KBM-7 (cell line): ENCODE measurements around the gene CEP350.

ENCODE experiments used
- DNase-seq: peaks from one replicate; pipeline ENCODE4 v3.0.0-alpha.2; 2015
- in situ Hi-C: fragments of 300-500 bp; cut with MboI; formaldehyde crosslinking; loops from 2 replicates; pipeline ENCODE4 v1.14.3; 2020; ENCODE audit warnings: low sequenced_read_pairs, low pct_unique_long_range_greater_than_20kb, mixed read lengths

The CEP350 gene, protein sequence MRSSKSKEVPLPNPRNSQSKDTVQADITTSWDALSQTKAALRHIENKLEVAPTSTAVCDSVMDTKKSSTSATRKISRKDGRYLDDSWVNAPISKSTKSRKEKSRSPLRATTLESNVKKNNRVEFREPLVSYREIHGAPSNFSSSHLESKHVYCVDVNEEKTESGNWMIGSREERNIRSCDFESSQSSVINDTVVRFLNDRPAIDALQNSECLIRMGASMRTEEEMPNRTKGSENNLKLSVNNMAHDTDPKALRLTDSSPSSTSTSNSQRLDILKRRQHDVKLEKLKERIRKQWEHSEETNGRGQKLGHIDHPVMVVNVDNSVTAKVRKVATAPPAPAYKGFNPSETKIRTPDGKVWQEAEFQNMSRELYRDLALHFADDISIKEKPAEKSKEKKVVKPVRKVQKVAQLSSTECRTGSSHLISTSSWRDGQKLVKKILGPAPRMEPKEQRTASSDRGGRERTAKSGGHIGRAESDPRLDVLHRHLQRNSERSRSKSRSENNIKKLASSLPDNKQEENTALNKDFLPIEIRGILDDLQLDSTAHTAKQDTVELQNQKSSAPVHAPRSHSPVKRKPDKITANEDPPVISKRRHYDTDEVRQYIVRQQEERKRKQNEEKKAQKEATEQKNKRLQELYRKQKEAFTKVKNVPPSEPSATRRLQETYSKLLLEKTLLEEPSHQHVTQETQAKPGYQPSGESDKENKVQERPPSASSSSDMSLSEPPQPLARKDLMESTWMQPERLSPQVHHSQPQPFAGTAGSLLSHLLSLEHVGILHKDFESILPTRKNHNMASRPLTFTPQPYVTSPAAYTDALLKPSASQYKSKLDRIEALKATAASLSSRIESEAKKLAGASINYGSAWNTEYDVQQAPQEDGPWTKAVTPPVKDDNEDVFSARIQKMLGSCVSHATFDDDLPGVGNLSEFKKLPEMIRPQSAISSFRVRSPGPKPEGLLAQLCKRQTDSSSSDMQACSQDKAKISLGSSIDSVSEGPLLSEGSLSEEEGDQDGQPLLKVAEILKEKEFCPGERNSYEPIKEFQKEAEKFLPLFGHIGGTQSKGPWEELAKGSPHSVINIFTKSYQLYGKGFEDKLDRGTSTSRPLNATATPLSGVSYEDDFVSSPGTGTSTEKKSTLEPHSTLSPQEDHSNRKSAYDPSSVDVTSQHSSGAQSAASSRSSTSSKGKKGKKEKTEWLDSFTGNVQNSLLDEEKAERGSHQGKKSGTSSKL (N-terminal part only)

DNA sequence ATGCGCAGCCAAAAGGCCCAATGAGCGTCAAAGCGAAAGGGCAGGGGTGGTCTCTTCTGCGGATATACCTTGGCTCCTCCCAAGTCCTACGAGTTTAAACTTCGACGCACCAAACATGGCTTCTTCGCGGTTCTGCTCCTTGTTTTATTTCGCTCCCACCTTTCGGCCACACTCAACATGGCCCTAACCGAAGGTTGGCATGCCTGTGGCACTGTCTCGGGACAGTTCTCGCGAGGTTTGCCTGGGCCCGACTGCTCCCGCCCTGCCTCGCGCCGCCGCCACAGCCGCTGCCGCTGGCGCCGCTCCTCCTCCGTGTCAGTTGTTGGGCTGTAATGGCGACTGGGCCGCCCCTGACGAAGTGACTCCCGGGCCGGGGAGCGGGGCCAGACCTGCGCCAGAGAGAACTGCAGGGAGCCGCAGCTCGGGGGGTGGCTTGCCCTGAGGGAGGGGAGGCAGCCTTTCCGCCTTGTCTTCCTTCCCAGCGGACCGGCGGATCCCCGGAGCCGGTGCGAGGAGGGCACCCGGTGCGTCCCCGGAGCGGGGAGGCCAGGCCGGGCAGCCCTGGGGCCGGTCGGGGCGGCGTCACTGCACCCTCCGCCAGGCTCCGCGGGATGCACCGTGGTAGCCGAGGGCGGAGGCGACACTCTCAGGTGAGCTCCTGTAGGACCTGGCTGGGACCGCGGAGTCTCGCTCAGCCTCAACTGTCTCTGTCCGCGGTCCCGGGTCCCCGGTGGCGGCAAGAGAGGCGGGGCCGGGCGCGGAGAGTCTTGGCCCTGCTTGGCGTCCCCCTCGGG is at the start of gene CEP350:
CEP350 (plus strand) TSS at position 318 of the 794 bp plus-strand sequence. CDS start 31,372 bp downstream, outside the sequence.
- DNase-seq: peak; percentile 99
- in situ Hi-C loops: no loop called here

DNA sequence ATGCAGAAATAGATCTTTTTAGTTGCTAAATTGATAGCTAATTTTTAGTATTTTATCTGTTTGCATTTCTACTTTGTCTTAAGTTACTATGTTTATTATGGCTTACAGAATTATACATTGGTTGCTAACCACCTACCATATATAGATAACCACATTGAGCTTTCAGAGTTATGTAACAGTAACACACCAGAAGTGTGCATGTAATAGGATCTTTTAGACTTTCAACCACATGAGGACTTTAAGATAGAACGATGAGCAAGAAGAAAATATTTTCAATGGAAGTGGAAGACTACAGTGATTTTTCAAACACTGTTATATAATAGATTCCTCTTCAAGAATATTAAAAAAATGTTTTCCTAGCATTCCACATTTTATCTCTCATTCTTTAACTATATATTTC is 43.7 kb upstream of the CEP350 start:
- no peak for DNase-seq
- in situ Hi-C loops: no loop called here

DNA sequence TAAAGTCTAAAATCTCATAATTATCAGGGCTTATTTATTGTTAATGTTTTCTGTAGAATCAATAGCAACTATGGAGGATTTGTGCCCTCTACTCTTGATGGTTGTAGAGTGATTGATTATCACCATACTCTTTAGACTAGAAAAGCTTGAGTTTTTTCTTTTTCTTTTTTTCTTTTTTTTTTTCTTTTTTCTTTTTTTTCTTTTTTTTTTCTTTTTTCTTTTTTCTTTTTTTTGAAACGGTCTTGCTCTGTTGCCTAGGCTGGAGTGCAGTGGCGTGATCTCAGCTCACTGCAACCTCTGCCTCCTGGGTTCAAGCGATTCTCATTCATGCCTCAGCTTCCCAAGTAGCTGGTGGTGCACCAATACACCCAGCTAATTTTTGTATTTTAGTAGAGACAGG is 42.8 kb upstream of the CEP350 start:
- in situ Hi-C loops: no loop called here
- DNase-seq: no peak

DNA sequence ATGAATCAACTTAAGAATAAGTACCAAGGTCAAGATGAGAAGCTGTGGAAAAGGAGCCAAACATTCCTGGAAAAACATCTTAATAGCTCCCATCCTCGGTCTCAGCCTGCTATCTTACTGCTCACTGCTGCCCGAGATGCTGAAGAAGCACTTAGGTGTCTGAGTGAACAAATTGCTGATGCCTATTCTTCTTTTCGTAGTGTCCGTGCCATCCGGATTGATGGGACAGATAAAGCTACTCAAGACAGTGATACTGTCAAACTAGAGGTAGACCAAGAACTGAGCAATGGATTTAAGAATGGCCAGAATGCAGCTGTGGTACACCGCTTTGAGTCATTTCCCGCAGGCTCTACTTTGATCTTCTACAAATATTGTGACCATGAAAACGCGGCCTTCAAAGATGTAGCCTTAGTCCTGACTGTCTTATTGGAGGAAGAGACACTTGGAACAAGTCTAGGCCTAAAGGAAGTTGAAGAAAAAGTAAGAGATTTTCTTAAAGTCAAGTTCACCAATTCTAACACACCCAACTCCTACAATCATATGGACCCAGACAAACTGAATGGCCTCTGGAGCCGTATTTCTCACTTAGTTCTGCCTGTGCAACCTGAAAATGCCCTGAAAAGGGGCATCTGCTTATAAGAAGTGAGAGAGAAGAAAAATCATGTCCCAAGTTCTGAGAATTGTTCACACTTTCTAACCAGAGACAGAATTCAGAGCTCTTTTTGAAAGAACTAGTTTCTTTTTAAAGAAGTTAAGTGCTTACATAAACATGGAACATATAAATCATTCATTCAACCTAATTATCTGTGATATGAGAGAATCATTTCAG is 36.8 kb upstream of the CEP350 start:
- no peak for DNase-seq
- in situ Hi-C loops: no loop called here

DNA sequence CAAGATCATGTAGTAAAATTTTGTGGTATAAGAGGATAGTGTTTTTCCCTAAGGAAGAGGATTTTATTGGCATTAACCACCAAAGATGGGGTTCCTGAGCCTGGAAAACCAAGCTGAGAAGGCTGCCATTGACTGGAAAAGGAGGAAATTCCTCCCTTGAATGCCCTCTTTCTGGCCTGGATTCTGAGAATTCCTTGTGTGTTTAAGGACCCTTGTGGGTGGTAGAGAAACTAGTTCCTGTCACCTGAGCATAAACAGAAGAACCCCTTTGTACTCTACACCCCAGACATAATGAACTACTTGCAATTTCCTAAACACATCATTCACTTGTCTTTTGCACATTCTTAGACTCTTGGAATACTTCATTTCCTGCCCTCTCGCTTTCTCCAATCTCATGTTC is 33.1 kb upstream of the CEP350 start:
- in situ Hi-C loops: no loop called here
- no peak for DNase-seq

DNA sequence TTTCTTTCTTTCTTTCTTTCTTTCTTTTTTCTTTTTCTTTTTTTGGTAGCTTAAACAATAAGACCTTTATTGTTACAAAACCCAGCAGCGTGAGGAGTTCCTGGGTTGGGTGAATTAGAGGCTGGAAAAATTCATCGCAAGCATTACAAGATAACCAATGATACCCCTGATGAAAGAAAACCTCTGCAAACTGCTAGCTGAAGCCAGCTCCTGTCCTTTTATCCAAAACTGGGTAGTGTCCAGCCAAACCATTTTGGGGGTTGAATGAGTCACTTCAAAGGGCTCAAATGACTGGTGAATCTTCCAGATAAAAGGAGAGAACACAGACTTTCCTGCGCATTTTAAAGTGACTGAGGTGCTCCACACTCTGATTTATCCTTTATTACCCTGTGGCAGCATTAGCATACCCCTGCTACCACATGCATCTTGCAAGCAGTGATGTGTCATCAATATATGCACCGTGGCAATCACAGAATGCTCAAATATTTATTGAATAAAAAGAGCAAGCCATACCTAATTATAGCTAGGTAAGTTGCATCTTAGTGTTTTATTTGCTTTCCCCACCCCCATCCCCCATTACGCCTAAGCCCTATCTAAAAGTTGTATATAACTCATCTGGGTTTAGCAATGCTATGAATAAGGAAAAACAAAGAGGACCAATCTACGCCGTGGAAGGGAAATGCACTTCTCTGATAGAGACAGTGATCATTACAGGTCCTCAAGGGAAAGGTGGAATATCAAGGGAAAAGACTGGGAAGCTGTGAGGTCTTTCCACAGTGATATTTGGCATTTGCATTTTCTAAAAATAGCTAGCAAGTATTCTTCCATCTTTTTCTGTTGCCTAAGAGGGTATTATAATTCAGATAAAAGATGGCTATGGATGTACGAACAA is 32.4 kb upstream of the CEP350 start:
- in situ Hi-C loops: no loop called here
- no peak for DNase-seq

DNA sequence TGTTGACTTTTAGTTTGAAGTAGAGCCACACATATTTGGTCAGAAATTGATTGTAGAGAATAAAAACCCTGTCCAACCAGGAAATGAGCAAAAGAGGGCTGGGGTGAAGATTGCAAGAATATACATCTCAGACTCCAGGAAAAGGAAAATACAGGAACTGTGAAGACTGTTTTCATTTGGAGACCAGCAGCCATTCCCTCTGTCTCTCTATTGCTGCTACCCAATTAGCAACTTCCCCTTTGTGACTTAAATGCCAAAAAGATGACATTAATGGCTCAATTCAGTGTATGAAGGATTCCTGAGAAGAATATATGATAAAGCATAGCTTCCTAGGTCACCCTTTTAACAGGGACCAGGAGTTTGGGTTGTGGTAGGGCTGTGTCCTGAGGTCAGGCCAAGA is 31.6 kb upstream of the CEP350 start:
- in situ Hi-C loops: no loop called here
- DNase-seq: peak; percentile 56

DNA sequence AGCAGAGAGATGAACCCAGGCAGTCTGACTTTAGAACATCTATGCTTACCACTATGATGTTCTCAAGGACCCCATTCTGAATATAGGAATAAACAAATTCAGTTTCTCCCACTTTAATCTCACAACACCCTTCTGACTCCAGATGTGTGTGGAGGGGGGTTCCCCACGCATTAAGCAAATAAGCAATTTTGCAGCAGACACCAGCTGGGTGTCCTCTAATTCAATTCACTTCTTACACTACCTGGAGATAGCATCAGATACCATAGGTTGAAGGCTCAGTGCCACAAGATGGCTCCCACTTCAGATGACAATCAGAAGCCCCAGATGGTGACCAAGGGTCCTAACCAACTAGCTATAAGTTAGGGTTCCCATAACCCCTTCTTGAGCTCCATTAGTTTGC is 30.3 kb upstream of the CEP350 start:
- no peak for DNase-seq
- in situ Hi-C loops: no loop called here

DNA sequence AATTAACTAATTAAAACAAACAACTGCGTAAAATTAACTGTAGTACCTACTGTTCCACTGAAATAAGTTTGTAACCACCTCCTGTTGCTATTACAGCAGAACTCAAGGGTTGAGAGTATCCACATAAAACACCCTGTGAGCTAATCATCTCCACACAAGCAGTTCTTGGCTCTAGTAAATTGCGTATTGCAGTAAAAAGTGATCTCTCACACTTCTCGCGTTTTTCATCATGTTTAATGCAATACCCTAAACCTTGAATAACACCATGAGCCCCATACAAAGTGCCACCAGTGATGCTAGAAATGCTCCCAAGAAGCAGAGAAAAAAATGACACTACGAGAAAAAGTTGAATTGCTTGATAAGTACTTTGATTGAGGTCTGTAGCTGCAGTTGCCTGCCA is 29.3 kb upstream of the CEP350 start:
- in situ Hi-C loops: no loop called here
- no peak for DNase-seq

DNA sequence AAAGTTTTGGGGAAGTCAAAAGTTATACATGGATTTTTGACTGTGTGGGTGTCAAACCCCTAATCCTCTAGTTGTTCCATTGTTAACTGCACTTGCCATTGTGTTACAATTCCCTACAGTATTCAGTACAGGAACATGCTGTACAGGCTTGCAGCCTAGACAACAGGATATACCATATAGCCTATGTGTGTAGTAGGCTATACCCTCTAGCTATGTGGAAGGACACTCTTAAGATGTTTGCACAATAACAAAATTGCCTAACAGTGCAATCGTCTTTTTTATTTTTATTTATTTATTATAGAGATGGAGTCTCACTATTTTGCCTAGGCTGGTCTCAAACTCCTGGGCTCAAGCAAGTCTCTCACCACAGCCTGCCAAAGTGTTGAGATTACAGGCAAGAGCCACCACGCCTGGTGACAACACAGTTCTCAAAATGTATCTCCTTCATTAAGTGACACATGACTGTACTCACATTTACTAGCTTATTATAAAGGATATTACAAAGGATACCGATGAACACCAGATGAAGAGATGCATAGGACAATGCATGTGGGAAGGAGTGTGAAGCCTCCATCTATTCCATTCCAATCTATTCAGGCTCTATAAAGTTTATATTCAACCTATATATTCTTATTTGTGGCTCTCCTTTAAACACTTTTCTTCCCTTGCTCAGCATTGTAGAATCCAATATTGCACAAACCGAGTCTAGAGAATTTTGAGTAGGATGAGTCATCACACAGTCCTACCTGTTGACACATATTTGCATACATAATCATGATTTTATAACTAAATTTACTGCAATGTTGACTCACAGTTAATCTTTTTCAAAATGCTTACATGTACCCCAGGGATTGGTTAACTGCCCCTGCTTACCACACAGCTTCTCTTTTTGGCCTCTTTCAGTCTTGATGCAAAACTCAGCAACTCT is 28.4 kb upstream of the CEP350 start:
- in situ Hi-C loops: no loop called here

DNA sequence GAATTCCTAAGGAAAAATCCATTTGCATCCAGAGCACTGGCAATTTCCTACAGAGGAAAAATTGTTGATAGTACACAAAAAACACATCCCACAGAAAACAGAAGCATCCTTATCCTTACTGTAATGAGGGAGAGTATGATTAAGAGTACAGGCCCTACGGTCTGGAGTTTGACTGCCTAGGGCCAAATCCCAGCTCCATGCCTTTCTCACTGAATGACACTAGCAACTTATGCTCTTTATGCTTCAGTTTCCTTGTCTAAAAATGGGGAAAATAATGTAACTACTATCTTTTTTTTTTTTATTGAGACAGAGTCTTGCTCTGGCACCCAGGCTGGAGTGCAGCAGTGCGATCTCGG is 27.8 kb upstream of the CEP350 start:
- in situ Hi-C loops: no loop called here
- DNase-seq: no peak

More for the DNA sequence above, 28.4 kb upstream of the CEP350 start:
- no peak for DNase-seq

DNA sequence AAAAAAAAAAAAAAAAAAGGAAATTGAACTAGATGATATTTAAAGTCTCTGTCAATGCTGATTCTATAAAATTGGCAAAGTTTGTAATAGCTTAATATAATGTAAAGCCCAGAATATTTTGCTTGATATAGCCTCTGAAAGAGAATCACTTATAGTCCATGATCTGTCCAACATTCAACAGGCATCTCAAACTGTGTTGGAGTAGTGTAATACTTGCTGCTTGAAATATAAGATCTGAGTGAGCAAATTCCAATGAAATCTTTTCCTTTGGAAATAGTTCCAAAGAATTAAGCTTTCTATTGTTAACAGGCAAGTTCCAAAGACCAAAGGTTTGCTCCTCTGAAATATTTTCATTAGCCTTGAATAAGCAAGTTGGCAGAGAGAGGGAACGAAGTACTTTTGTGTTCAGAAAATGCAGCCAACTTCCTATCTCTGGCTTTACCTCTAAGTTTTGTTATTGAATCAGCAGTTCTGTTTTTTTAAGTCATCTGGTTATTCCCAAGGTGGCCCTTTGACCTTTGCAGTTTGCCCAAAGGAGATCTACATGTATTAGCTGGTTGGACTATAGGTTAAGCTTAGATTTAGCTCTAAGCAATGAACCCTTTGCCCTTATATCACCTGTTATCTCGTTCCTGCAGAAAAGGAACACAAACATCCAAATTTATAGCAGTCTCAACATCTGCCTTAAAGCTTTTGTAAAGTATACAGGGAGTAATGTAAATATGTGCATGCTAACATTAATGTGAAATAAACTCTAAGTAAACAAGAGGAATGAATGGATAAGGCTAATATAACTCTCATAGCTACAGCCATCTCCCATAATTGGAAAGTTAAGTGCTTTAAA is 24.4 kb upstream of the CEP350 start:
- no peak for DNase-seq
- in situ Hi-C loops: no loop called here

DNA sequence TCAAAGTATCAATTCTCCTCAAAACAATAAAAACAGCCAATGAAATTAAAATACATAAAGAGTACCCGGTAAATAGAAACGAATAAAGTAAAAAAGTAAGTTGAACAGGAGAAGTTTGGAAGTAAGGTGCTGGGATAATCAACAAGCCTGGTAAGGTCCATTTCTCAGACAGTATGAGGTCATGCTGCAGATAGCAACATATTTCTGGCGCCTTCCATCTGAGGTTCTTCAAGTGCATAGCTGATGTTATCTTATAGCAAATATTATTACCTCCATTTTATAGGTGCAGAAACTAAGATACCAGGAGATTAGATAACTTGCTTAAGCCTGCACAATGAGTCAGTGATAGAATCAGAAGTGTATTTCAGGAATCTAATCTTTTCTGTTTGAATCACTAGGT is 23.7 kb upstream of the CEP350 start:
- no peak for DNase-seq

DNA sequence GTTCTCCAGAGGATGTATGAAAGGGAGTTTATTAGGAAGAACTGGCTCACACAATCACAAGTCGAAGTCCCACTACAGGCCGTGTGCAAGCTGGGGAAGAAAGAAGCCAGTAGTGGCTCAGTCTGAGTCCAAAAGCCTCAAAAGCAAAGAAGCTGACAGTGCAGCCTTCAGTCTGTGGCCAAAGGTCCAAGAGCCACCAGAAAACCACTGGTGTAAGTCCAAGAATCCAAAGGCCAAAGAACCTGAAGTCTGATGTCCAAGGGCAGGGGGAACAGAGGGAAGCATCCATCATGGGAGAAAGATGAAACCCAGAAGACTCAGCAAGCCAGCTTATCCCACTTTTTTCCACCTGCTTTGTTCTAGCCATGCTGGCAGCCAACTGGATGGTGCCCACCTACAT is 21.4 kb upstream of the CEP350 start:
- in situ Hi-C loops: no loop called here
- no peak for DNase-seq

More for the DNA sequence above, 23.7 kb upstream of the CEP350 start:
- in situ Hi-C loops: no loop called here

DNA sequence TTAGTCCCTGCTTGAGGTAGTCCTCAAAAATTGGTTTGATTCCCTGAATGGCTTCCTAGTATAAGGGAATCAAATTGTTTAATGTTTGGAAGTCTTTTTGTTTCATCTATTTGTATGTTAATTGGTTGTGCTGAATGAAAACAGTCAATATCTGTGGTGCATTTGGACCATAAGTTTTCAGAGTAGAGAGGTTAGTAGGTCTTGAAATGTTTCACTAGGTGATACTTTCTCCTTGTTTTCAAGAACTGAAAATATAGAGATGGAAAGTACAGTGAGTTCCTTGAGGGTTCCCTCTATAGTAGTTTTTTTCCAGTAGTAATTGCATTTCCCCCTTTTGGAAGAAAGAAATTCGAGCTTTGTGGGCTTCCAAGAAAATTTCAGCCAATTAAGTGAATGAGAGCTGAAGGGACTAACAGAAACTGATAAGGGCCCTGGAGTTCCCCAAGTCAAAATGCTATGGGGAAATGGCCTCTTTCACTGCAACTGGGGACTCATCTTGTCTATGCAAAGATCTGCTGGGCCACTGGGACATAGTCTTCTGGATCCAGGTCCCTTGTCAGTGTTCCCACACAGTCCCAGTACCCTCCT is 18.6 kb upstream of the CEP350 start:
- in situ Hi-C loops: no loop called here

More for the DNA sequence above, 18.6 kb upstream of the CEP350 start:
- no peak for DNase-seq
